ENCODE results near the gene TRMT61A.

GRCh38 chr14:103562179-103562428 lies 33.1 kb downstream of the TRMT61A start:
- no peak for TF ChIP-seq POLR2A (IDR thresholded peaks at IDR 0.05; ENCODE audit: low read depth, low read length)
- TF ChIP-seq TAF1 (IDR thresholded peaks at IDR 0.05; ENCODE audit: low read depth, low read length), result no peak
- no peak for TF ChIP-seq POLR2AphosphoS5 (IDR thresholded peaks at IDR 0.05; ENCODE audit: low read depth, low read length)
